Smooth muscle cell (in vitro differentiated cells): Measurements from ENCODE around the gene GIPC2. TPM values are rescaled to one million over a fixed set of nuclear protein-coding genes. Genes with fewer than 3 reads are reported as not detected.
"Not testable (repeated sequence)": the region's sequence is repeated elsewhere in the genome, so short reads cannot be mapped to it uniquely, and the experiment has no call there.

ENCODE experiments used
- DNase-seq: peaks from one replicate; lab custom pipeline; 2025; ENCODE audit not compliant: unreplicated experiment; lab: John Stamatoyannopoulos, UW
- H2AFZ ChIP-seq: fragments of 200-600 bp; sonication (generic); 2 replicates; pipeline ENCODE4 v1.6.0; 2016; ENCODE audit warnings: antibody characterized with exemption, low read depth, mild to moderate bottlenecking
- H3F3A ChIP-seq: fragments of 200-600 bp; sonication (generic); 2 replicates; pipeline ENCODE4 v1.6.0; 2017; ENCODE audit warnings: antibody characterized with exemption, low read depth
- H3K27ac ChIP-seq: fragments of 200-600 bp; sonication (generic); 2 replicates; pipeline ENCODE4 v1.5.1; 2016; ENCODE audit warnings: low read depth, mild to moderate bottlenecking
- H3K27me3 ChIP-seq: fragments of 200-600 bp; sonication (generic); 2 replicates; pipeline ENCODE4 v1.6.1; 2016; ENCODE audit warnings: low read depth, mild to moderate bottlenecking
- H3K36me3 ChIP-seq: fragments of 200-600 bp; sonication (generic); 2 replicates; pipeline ENCODE4 v1.5.1; 2016; ENCODE audit warnings: low read depth
- H3K4me1 ChIP-seq: fragments of 200-600 bp; sonication (generic); 2 replicates; pipeline ENCODE4 v1.5.1; 2016; ENCODE audit warnings: low read depth
- H3K4me2 ChIP-seq: fragments of 200-600 bp; sonication (generic); 2 replicates; pipeline ENCODE4 v1.6.0; 2016; ENCODE audit warnings: mild to moderate bottlenecking
- H3K4me3 ChIP-seq: fragments of 200-600 bp; sonication (generic); 2 replicates; pipeline ENCODE4 v1.5.1; 2016; ENCODE audit warnings: mild to moderate bottlenecking
- H3K79me2 ChIP-seq: fragments of 200-600 bp; sonication (generic); 2 replicates; pipeline ENCODE4 v1.6.0; 2016; ENCODE audit warnings: low read depth, mild to moderate bottlenecking
- H3K9ac ChIP-seq: fragments of 200-600 bp; sonication (generic); 2 replicates; pipeline ENCODE4 v1.6.0; 2016; ENCODE audit warnings: low read depth
- H3K9me3 ChIP-seq: fragments of 200-600 bp; sonication (generic); replicated peaks from 2 replicates; pipeline ENCODE4 v1.5.1; 2016; ENCODE audit warnings: low read depth
- H4K20me1 ChIP-seq: fragments of 200-600 bp; sonication (generic); 2 replicates; pipeline ENCODE4 v1.6.0; 2016; ENCODE audit warnings: low read depth
- CTCF ChIP-seq: fragments of 200-600 bp; sonication (generic); IDR thresholded peaks from 2 replicates; pipeline ENCODE4 v1.5.1; 2017; ENCODE audit warnings: borderline replicate concordance, mild to moderate bottlenecking, antibody characterized with exemption; ENCODE audit not compliant: insufficient read depth, poor library complexity, severe bottlenecking
- WGBS: methylation state at CpG from one replicate; pipeline ENCODE4 v1.1.7; 2016; ENCODE audit warnings: low lambda C conversion rate; 5-methylcytosine and 5-hydroxymethylcytosine counted together
- polyA plus RNA-seq: library from polyadenylated mRNA; unstranded; fragments of >200 nt; fragmentation: Nextera tagmentation; extraction: Ambion mirVana; gene quantifications from 2 replicates; pipeline ENCODE4 v1.2.1, GENCODE V29; 2016
- total RNA-seq: library from RNA; depleted of rRNA; stranded (reverse); fragments of >200 nt; gene quantifications from 2 replicates; pipeline ENCODE4 v1.2.3, GENCODE V29; 2014

The GIPC2 gene
- total and polyA plus RNA-seq, 2 experiments from 2014 or later: 0.05 TPM; not detected in 1

DNA sequence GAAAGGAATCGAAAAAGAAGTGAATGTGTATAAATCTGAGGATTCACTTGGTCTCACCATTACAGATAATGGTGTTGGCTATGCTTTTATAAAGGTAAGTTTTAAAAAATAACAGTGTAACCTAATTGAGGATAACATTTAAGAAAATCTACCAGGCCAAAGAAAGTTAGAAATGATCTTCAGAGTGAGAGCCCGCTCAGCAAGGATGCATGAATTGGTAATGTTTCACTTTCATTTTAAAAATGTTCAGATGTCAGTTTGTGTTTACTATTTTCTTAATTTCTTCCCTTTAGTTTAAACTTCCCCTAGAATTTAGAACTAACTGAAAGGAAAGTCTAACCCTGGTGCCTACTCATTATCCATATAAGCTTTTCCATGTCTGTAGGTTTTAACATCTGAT, 35.0 kb downstream of the GIPC2 start:
- no peaks in the 10 kb centered on the region for H4K20me1 ChIP-seq
- H3K79me2 ChIP-seq: no peaks in the 10 kb centered on the region
- H3K36me3 ChIP-seq: no peaks in the 10 kb centered on the region
- no peaks in the 10 kb centered on the region for H3K9me3 ChIP-seq
- TF ChIP-seq CTCF: no peak
- H3K27ac ChIP-seq: no peak overlapping the region
- H3K4me3 ChIP-seq: no peak overlapping the region
- H2AFZ ChIP-seq: no peak overlapping the region
- no peak overlapping the region for H3K4me2 ChIP-seq
- H3K4me1 ChIP-seq: peaks cover 8% of the 10 kb centered on the region
- no peaks in the 10 kb centered on the region for H3K27me3 ChIP-seq
- H3K9ac ChIP-seq: no peak overlapping the region
- 94% methylated on average over 2 of the region's 2 CpGs for WGBS
- no peak for DNase-seq
- no peaks in the 10 kb centered on the region for H3F3A ChIP-seq

DNA sequence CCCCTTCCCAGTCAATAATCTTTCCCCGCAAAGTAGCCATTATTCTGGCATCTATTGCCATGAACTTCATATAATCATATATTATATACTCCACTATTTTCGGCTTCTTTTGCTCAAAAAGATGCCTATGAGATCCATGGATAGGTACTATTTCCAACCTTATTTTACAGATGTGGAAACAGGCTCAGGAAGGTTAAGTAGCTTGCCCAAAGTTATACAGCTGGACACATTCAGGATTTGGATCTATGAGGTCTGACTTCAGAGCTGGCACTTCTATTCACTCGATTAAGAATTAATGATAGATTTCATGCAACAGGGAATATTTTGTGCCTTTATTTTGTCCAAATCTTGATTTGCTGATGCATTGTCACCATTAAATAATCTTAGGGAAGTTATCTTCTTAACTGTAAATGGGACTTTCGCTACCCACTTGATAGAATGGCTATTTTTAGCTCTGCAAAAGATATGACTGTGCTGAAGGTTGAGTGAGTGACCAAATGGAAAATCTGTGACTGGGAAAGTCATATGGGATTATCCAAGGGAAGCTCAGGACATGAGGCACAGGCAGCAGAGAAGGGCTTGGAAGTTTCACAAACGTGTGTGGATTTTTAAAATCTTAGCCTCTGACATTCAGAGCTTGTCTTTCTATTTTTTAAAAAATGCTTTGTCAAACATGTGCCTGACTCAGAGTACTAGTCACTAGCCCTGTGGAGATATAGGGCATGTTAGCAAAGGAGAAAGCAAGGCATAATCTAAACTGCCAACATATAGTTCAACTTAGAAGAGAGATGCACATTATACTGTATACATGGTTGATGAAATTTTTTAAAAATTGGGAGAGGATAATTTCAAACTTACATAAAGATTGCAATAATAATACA, 36.5 kb downstream of the GIPC2 start:
- Histone ChIP-seq H3K4me3 (no peak overlapping the region), H4K20me1 (no peaks in the 10 kb centered on the region), H3K27me3 (no peaks in the 10 kb centered on the region), H3K79me2 (no peaks in the 10 kb centered on the region), H3F3A (no peaks in the 10 kb centered on the region), H3K9me3 (no peaks in the 10 kb centered on the region), H3K4me2 (peak overlapping the region; percentile 1), H3K9ac (no peak overlapping the region), H3K36me3 (no peaks in the 10 kb centered on the region), H2AFZ (no peak overlapping the region), H3K27ac (peak overlapping the region; percentile 58), H3K4me1 (peaks cover 8% of the 10 kb centered on the region)
- WGBS: 66% methylated on average over 5 of the region's 5 CpGs
- TF ChIP-seq CTCF: no peak
- DNase-seq: no peak

GRCh38 chr1:78084639-78085038, 38.9 kb downstream of the GIPC2 start:
- not testable (repeated sequence) for H3K4me3 ChIP-seq, DNase-seq, H3K27ac ChIP-seq, H3K79me2 ChIP-seq, H3K9ac ChIP-seq, H3K36me3 ChIP-seq, H3K9me3 ChIP-seq, H2AFZ ChIP-seq, H4K20me1 ChIP-seq, H3K27me3 ChIP-seq, H3K4me2 ChIP-seq, H3F3A ChIP-seq, H3K4me1 ChIP-seq

- no peaks in the 10 kb centered on the region for H4K20me1 ChIP-seq
- DNase-seq: no peak
- no peaks in the 10 kb centered on the region for H3K79me2 ChIP-seq
- 85% methylated on average over 1 of the region's 1 CpG for WGBS
- no peaks in the 10 kb centered on the region for H3K9me3 ChIP-seq
- H2AFZ ChIP-seq: no peak overlapping the region
- no peaks in the 10 kb centered on the region for H3K4me1 ChIP-seq
- no peaks in the 10 kb centered on the region for H3K27me3 ChIP-seq
- H3F3A ChIP-seq: no peaks in the 10 kb centered on the region
- H3K36me3 ChIP-seq: no peaks in the 10 kb centered on the region
- H3K9ac ChIP-seq: no peak overlapping the region
- TF ChIP-seq CTCF: no peak
- H3K27ac ChIP-seq: no peak overlapping the region
- H3K4me2 ChIP-seq: no peak overlapping the region
- H3K4me3 ChIP-seq: no peak overlapping the region
These were observed 40.9 kb downstream of the GIPC2 start for GRCh38 chr1:78086697-78087096.
